H1 (cell line): Measurements from ENCODE around the gene CRADD. TPM values are rescaled to one million over a fixed set of nuclear protein-coding genes. Genes with fewer than 3 reads are reported as not detected.

ENCODE experiments used
- E2F6 ChIP-seq: IDR thresholded peaks from 2 replicates; pipeline ENCODE4 v1.6.1; 2012; ENCODE audit warnings: inconsistent platforms
- KDM1A ChIP-seq: fragments of 200-600, 300-600 bp; sonication (generic); IDR thresholded peaks from 2 replicates; pipeline ENCODE4 v1.7.1; 2016; ENCODE audit warnings: mild to moderate bottlenecking, low read length, borderline replicate concordance
- POLR2A ChIP-seq, 2 experiments: IDR thresholded peaks; 1 replicate in 1 of 2; 2 replicates in 1 of 2; pipeline ENCODE4 v1.6.1; 2011; ENCODE audit warnings: low read depth in 2 of 2, low read length in 2 of 2, mild to moderate bottlenecking in 2 of 2; ENCODE audit errors: control extremely low read depth in 1 of 2
- TBP ChIP-seq: IDR thresholded peaks from 2 replicates; pipeline ENCODE4 v1.6.1; 2011; ENCODE audit warnings: low read depth, low read length, improper control_type of control experiment
- polyA plus RNA-seq, 7 experiments: library from polyadenylated mRNA; depleted of rRNA in 3 of 7; stranded (reverse) in 5 of 7; unstranded in 2 of 7; fragments of >200 nt in 5 of 7; fragments of 200-250 nt in 2 of 7; gene quantifications; 1 replicate in 5 of 7; 2 replicates in 1 of 7; 4 replicates in 1 of 7; pipeline versions ENCODE4 v1.2.1 to v1.2.3, GENCODE V29; 2011 to 2013; ENCODE audit warnings: missing spikeins in 2 of 7, mixed read lengths in 2 of 7
- total RNA-seq: library from RNA; stranded (reverse); fragmentation: NEBNext Ultra II Directional; extraction: Animal tissue kit (Norgen Biotek cat#: 25700); gene quantifications from 2 replicates; pipeline ENCODE4 v1.2.1, GENCODE V29; 2021

Gene CRADD
- total and polyA plus RNA-seq, 2 of the 8 experiments (the other 6 are each of a cell fraction or from before 2014, with no cell fraction given): 8.1 to 15.4 TPM

- TF ChIP-seq TBP (no peak), POLR2A (IDR thresholded peaks at IDR 0.05; ENCODE audit: control extremely low read depth in 1 of 2, low read depth in 2 of 2, low read length in 2 of 2) (no peak), E2F6 (no peak), KDM1A (no peak)
- TF ChIP-seq, all 59 proteins: peak for 0
These were observed 126.2 kb downstream of the CRADD start (continued) for GRCh38 chr12:93803424-93803807.
